Fibroblast of lung (primary cell): ENCODE data around the gene OGDHL. TPM values are rescaled to one million over a fixed set of nuclear protein-coding genes. Genes with fewer than 3 reads are reported as not detected.

Source experiments
- DNase-seq, 2 donors: peaks; one replicate each; pipeline versions ENCODE4 v3.0.0 to v3.0.0-alpha.2; 2010; ENCODE audit warnings: low read depth in 2 of 2
- H2AFZ ChIP-seq: 2 replicates; pipeline ENCODE4 v1.5.1; 2012; ENCODE audit warnings: low read length, control low read depth, inconsistent platforms
- H3K27ac ChIP-seq: 2 replicates; pipeline ENCODE4 v1.5.1; 2011; ENCODE audit warnings: low read length, control low read depth; ENCODE audit not compliant: insufficient read depth
- H3K27me3 ChIP-seq: 2 replicates; pipeline ENCODE4 v1.5.1; 2011; ENCODE audit warnings: mild to moderate bottlenecking, low read length; ENCODE audit not compliant: control insufficient read depth, insufficient read depth
- H3K36me3 ChIP-seq: 2 replicates; pipeline ENCODE4 v1.5.1; 2011; ENCODE audit warnings: low read length; ENCODE audit not compliant: control insufficient read depth, insufficient read depth
- H3K4me1 ChIP-seq: 2 replicates; pipeline ENCODE4 v1.5.1; 2011; ENCODE audit warnings: low read length; ENCODE audit not compliant: control insufficient read depth, insufficient read depth; ENCODE audit errors: extremely low read depth
- H3K4me2 ChIP-seq: 2 replicates; pipeline ENCODE4 v1.5.1; 2011; ENCODE audit warnings: low read length, control low read depth; ENCODE audit not compliant: insufficient read depth; ENCODE audit errors: extremely low read depth
- H3K4me3 ChIP-seq, 4 experiments: fragments of 200-600 bp in 1 of 4; sonication (generic) in 1 of 4; replicated peaks in 1 of 4; 2 replicates each; pipeline ENCODE4 v1.5.1; 2011 to 2016; ENCODE audit warnings: low read length in 4 of 4, low read depth in 3 of 4, mild to moderate bottlenecking in 3 of 4, control low read depth in 2 of 4, inconsistent platforms in 1 of 4, mixed read lengths in 1 of 4; ENCODE audit not compliant: insufficient read depth in 1 of 4; ENCODE audit errors: control extremely low read depth in 1 of 4
- H3K79me2 ChIP-seq: 2 replicates; pipeline ENCODE4 v1.5.1; 2012; ENCODE audit warnings: mild to moderate bottlenecking, low read length, inconsistent platforms; ENCODE audit not compliant: control insufficient read depth, insufficient read depth
- H3K9ac ChIP-seq: 2 replicates; pipeline ENCODE4 v1.5.1; 2011; ENCODE audit warnings: mild to moderate bottlenecking, low read length, control low read depth; ENCODE audit not compliant: insufficient read depth
- H3K9me3 ChIP-seq: 2 replicates; pipeline ENCODE4 v1.5.1; 2012; ENCODE audit warnings: low read depth, low read length; ENCODE audit not compliant: control insufficient read depth, insufficient read depth
- H4K20me1 ChIP-seq: 2 replicates; pipeline ENCODE4 v1.5.1; 2011; ENCODE audit warnings: low read length; ENCODE audit not compliant: control insufficient read depth, insufficient read depth; ENCODE audit errors: extremely low read depth
- EZH2 ChIP-seq: IDR thresholded peaks from 2 replicates; pipeline ENCODE4 v1.5.1; 2012; ENCODE audit warnings: low read length, control low read depth, mild to moderate bottlenecking; ENCODE audit errors: missing control alignments
- polyA plus RNA-seq, 2 donors: library from polyadenylated mRNA; depleted of rRNA in 1 of 2; stranded (reverse) in 1 of 2; unstranded in 1 of 2; fragments of >200 nt; gene quantifications; 2 replicates each; pipeline ENCODE4 v1.2.1, GENCODE V29; 2011 to 2012; ENCODE audit warnings: missing spikeins in 1 of 2
- total RNA-seq: library from RNA; depleted of rRNA; stranded (reverse); fragments of >200 nt; gene quantifications from 2 replicates; pipeline ENCODE4 v1.2.1, GENCODE V29; 2014
- TF ChIP-seq, protein P1 (sequence below), 2 donors: IDR thresholded peaks in 1 of 2; conservative IDR thresholded peaks in 1 of 2; 1 replicate in 1 of 2; 2 replicates in 1 of 2; pipeline ENCODE4 v1.5.1; 2011 to 2012; ENCODE audit warnings: low read length in 2 of 2, control low read depth in 1 of 2, inconsistent platforms in 1 of 2, low read depth in 1 of 2, mild to moderate bottlenecking in 1 of 2

OGDHL gene
- total and polyA plus RNA-seq, 2 donors (not counting 1 experiment from before 2014, with no cell fraction given), result under 0.01 to 0.06 TPM

DNA sequence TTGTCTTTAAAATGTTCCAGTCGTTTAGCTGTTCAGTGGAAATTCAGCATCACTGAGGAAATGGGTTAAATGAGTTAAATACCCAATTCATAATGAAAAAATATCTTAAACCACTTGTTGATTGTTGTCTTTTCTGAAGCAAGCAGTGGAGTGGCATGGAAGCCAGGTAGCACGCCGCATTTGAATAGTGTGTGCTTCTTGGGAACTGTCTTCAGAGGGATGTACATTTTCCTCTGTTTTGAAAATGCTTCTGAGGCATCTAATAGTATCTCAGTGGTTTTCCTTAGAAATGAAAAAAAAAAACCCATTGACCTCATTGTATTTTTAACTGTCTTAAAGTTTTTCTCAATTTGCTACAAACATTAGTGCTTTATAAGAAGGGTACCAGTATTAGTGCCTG is 54.5 kb downstream of the OGDHL start:
- Histone ChIP-seq H4K20me1 (no peaks in the 10 kb centered on the region), H3K27me3 (no peaks in the 10 kb centered on the region), H3K4me1 (no peaks in the 10 kb centered on the region), H3K27ac (no peak overlapping the region), H3K9me3 (no peaks in the 10 kb centered on the region), H3K4me2 (no peak overlapping the region), H2AFZ (no peak overlapping the region), H3K36me3 (no peaks in the 10 kb centered on the region), H3K9ac (no peak overlapping the region), H3K79me2 (no peaks in the 10 kb centered on the region), H3K4me3 (no peak overlapping the region)
- no peak for DNase-seq
- TF ChIP-seq EZH2, result no peak
- TF ChIP-seq, protein P1, sequence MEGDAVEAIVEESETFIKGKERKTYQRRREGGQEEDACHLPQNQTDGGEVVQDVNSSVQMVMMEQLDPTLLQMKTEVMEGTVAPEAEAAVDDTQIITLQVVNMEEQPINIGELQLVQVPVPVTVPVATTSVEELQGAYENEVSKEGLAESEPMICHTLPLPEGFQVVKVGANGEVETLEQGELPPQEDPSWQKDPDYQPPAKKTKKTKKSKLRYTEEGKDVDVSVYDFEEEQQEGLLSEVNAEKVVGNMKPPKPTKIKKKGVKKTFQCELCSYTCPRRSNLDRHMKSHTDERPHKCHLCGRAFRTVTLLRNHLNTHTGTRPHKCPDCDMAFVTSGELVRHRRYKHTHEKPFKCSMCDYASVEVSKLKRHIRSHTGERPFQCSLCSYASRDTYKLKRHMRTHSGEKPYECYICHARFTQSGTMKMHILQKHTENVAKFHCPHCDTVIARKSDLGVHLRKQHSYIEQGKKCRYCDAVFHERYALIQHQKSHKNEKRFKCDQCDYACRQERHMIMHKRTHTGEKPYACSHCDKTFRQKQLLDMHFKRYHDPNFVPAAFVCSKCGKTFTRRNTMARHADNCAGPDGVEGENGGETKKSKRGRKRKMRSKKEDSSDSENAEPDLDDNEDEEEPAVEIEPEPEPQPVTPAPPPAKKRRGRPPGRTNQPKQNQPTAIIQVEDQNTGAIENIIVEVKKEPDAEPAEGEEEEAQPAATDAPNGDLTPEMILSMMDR (conservative IDR thresholded peaks at IDR 0.05 in 1 of 2, IDR thresholded peaks at IDR 0.05 in 1 of 2; ENCODE audit: low read depth in 1 of 2, low read length in 2 of 2), result no peak

DNA sequence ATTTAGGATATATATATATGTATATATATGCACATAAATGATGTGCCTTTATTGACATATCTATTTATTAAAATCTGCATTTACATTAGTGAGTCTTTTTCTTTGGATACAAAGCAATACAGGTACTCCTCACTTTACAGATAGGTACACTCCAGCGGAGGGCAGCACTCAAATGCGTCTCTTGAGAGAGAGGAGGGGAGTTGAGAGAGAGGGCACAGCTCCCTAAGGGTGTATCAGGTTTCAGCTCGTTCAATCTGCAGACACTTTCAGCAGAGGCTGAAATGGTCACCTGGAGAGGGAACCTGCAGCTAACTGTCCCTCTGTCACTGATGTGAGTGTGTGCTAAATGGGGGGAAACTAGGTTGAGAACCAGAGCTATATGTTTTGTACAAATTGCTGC is 61.1 kb downstream of the OGDHL start:
- no peaks in the 10 kb centered on the region for H3K36me3 ChIP-seq
- no peaks in the 10 kb centered on the region for H3K27me3 ChIP-seq
- H4K20me1 ChIP-seq, result no peaks in the 10 kb centered on the region
- H3K4me3 ChIP-seq, result no peak overlapping the region
- TF ChIP-seq EZH2, result no peak
- TF ChIP-seq, protein P1 (conservative IDR thresholded peaks at IDR 0.05 in 1 of 2, IDR thresholded peaks at IDR 0.05 in 1 of 2; ENCODE audit: low read depth in 1 of 2, low read length in 2 of 2), result no peak
- H3K27ac ChIP-seq, result no peak overlapping the region
- H2AFZ ChIP-seq, result no peak overlapping the region
- H3K4me2 ChIP-seq, result no peak overlapping the region
- no peaks in the 10 kb centered on the region for H3K4me1 ChIP-seq
- no peak overlapping the region for H3K9ac ChIP-seq
- no peaks in the 10 kb centered on the region for H3K79me2 ChIP-seq
- H3K9me3 ChIP-seq, result no peaks in the 10 kb centered on the region
- no peak for DNase-seq

DNA sequence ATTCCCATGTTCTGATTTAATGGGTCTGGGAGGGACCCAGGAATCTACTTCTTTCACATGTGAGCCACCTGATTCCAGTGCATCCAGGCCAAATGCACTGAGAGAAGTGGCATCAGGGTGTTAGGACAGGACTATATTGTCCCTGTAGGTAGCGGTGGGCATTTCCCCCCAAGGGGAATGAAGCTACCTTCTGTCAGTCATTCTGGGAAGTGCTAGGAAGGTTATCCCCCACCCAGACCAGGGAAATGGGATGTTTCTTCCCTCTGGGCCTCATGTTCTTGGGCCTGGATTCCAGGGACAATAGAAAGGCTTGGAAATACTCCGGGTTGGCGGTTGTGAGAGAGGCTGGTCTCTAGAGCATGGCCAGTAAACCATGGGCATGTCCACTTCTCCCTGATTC is 61.9 kb downstream of the OGDHL start:
- Histone ChIP-seq H3K4me3 (no peak overlapping the region), H3K36me3 (no peaks in the 10 kb centered on the region), H3K27ac (no peak overlapping the region), H3K9me3 (no peaks in the 10 kb centered on the region), H3K79me2 (no peaks in the 10 kb centered on the region), H3K9ac (no peak overlapping the region), H3K4me1 (no peaks in the 10 kb centered on the region), H2AFZ (no peak overlapping the region), H4K20me1 (no peaks in the 10 kb centered on the region), H3K4me2 (no peak overlapping the region), H3K27me3 (no peaks in the 10 kb centered on the region)
- TF ChIP-seq, protein P1 (conservative IDR thresholded peaks at IDR 0.05 in 1 of 2, IDR thresholded peaks at IDR 0.05 in 1 of 2; ENCODE audit: low read depth in 1 of 2, low read length in 2 of 2), result no peak
- TF ChIP-seq EZH2, result no peak
- no peak for DNase-seq
